GM23248 (cell line): ENCODE results near the gene BMERB1.

Experiments
- EZH2 ChIP-seq: fragments of 200-600 bp; sonication (generic); IDR thresholded peaks from 2 replicates; pipeline ENCODE4 v1.6.1; 2018; ENCODE audit warnings: antibody characterized with exemption, mild to moderate bottlenecking; ENCODE audit not compliant: insufficient read depth, poor library complexity, severe bottlenecking
- EZH2phosphoT487 ChIP-seq: fragments of 200-600 bp; sonication (generic); IDR thresholded peaks from 2 replicates; pipeline ENCODE4 v1.6.1; 2018; ENCODE audit warnings: antibody characterized with exemption, moderate library complexity, mild to moderate bottlenecking, low read depth; ENCODE audit not compliant: insufficient read depth

- TF ChIP-seq EZH2phosphoT487, result no peak
- no peak for TF ChIP-seq EZH2
Observed at GRCh38 chr16:15597135-15597534, 162.7 kb downstream of the BMERB1 start.
